GM12891 (cell line): ENCODE results near the gene CA12. TPM values are rescaled to one million over a fixed set of nuclear protein-coding genes. Genes with fewer than 3 reads are reported as not detected.
A peak's percentile ranks its signal among the peaks of the same experiment; 100 is the strongest.

Experiments used
- DNase-seq: peaks from one replicate; pipeline ENCODE4 v3.0.0; 2011; ENCODE audit warnings: low spot score; ENCODE audit not compliant: insufficient read length
- FAIRE-seq: peaks from 2 replicates; lab custom pipeline; 2011; peaks lifted over from hg19 to GRCh38; lab: Jason Lieb, UNC
- PAX5 ChIP-seq: IDR thresholded peaks from 2 replicates; pipeline ENCODE4 v1.6.1; 2011; ENCODE audit warnings: low read length, moderate library complexity, mild to moderate bottlenecking; ENCODE audit not compliant: insufficient read depth, severe bottlenecking
- POLR2A ChIP-seq: IDR thresholded peaks from 2 replicates; pipeline ENCODE4 v1.6.1; 2011; ENCODE audit warnings: low read depth, low read length, control low read depth
- POLR2AphosphoS5 ChIP-seq: IDR thresholded peaks from 2 replicates; pipeline ENCODE4 v1.6.1; 2011; ENCODE audit warnings: low read depth, low read length, control low read depth
- POU2F2 ChIP-seq: IDR thresholded peaks from 2 replicates; pipeline ENCODE4 v1.6.1; 2011; ENCODE audit warnings: low read depth, mild to moderate bottlenecking, control low read depth, low read length, moderate library complexity
- SPI1 ChIP-seq: IDR thresholded peaks from 2 replicates; pipeline ENCODE4 v1.6.1; 2011; ENCODE audit warnings: low read depth, low read length, control low read depth
- TAF1 ChIP-seq: IDR thresholded peaks from 2 replicates; pipeline ENCODE4 v1.6.1; 2011; ENCODE audit warnings: low read depth, low read length, control low read depth
- polyA plus RNA-seq: library from polyadenylated mRNA; unstranded; fragments of >200 nt; gene quantifications from one replicate; pipeline ENCODE4 v1.2.1, GENCODE V29; 2012; ENCODE audit warnings: low read depth, missing spikeins, inconsistent platforms; ENCODE audit not compliant: missing spikeins

CA12 gene
- polyA plus RNA-seq: not detected

DNA sequence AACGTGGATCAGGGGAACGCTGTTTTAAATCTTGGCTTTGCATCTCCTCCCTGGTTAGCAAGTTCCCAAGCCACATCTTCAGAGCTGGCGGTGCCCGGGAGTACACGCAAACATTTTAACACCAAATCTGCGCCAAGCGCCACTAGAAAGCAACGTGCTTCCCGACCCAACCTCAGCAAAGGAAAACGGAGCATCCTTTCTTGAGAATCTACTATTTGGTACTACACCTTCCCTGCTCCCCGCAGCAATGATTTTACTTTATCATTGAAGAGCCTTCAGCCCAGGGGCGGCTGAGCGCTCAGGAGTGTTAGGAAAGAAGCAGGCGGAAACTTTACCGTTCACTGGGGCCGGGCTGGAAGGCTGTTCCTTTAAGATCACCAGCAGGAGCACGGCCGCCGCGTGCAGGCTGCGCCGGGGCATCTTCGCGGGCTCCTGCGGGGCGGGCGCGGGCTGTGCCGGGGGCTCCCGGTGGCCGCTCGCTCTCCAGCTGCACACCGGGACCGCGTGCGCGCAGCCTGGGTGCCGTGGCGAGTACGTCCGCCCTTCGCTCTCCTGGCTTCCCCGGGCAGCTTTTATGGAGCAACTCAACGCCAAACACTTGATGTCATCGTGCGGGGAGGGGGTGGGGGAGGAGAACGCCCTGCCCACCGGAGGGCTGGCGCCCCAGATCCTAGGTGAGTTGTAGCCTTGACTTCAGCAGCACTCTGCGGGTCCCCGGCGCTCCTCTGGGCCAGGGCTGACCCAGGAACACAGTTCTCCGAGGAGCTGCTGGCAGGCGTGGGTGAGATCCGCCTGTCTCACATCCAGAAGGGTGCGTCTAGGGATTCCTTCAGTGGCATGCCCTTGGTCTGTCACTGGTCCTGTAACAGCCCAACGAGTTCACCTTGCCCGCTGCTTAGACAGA, at the start of gene CA12:
Gene CA12 (minus strand): TSS at position 546 of the 904 bp plus-strand sequence. CDS start 126 bp downstream, at position 420.
- peak; percentile 72 for FAIRE-seq
- DNase-seq: no peak
- TF ChIP-seq PAX5 (no peak), TAF1 (no peak), POLR2A (no peak), POLR2AphosphoS5 (no peak), POU2F2 (no peak), SPI1 (no peak)

DNA sequence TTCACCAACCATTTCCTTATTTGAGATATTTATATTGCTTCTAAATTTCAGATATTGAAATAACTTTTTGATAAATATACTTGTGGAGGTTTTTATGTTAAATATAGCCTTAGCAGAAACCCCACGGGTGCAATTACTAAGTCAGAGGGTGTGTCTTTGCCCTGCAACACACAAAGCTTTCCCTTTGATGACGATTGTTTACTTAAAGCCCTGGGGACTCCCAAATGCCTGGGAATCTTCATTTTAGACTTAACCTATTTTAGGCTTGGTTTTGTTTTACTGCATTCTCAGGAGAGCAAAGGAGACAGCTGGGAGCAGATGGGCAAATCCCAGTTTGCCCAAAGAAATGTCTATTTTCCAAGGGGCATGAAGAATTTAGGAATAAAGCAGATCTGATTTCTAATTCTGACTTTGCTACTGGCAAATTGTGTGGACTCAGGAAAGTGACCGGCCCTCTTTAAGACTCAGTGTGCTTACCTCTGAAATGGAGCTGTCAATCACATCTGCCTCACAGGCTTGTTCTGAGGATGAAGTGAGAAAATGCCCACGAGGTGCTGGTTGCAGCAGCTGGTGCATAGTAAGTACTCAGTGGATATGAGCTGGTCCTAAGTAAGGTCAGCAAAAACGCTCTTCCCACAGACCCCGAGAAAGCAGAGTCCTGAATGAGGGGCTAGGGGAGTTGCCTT, 49.3 kb upstream of the CA12 start:
- DNase-seq (no peak), FAIRE-seq (no peak)
- TF ChIP-seq PAX5 (no peak), TAF1 (no peak), POU2F2 (no peak), POLR2AphosphoS5 (no peak), POLR2A (no peak), SPI1 (no peak)

DNA sequence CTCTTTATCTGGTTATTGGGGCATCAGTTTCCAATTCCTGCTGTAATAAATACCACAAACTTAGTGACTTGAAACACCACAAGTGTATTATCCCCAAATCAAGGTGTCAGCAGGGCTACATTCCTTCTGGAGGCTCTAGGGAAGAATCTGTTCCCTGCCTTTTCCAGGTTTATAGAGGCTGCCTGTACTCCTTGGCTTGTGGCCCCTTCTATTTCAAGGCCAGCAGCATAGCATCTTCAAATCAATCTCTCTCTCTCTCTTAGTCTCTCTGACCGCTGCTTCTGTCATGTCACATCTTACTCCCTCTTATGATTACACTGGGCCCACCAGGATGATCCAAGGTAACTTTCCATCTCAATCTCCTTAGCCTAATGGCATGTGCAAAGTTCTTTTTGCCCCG, 44.9 kb upstream of the CA12 start:
- DNase-seq: no peak
- FAIRE-seq: no peak
- TF ChIP-seq TAF1 (no peak), POLR2AphosphoS5 (no peak), POU2F2 (no peak), POLR2A (no peak), SPI1 (no peak), PAX5 (no peak)

DNA sequence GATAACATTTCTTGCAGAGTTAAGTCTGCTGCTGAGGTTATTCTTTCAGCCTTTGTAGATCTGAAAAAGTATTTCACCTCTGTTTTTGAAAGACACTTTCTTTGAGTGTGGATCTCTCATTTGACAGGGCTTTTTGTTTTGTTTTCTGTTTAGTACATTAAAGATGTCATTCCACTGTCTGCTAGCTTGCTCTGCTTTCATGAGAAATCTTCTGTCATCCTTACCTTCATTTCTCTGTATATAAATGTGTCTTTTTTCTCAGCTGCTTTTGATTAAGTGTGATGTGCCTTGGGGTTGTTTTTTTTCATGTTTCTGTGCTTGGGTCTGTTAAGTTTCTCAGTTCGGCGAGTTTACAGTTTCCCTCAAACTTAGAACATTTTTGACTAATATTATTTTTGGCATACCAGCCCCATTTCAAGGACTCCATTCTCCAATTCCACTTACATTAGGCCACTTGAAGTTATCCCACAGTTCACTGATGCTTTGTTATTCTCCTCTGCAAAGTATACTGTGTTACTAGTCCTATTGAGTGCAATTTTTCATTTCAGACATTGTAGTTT, 43.9 kb upstream of the CA12 start:
- no peak for DNase-seq
- no peak for TF ChIP-seq TAF1
- no peak for TF ChIP-seq SPI1
- no peak for TF ChIP-seq POU2F2
- no peak for TF ChIP-seq POLR2A
- TF ChIP-seq POLR2AphosphoS5: no peak
- no peak for TF ChIP-seq PAX5
- FAIRE-seq: no peak

DNA sequence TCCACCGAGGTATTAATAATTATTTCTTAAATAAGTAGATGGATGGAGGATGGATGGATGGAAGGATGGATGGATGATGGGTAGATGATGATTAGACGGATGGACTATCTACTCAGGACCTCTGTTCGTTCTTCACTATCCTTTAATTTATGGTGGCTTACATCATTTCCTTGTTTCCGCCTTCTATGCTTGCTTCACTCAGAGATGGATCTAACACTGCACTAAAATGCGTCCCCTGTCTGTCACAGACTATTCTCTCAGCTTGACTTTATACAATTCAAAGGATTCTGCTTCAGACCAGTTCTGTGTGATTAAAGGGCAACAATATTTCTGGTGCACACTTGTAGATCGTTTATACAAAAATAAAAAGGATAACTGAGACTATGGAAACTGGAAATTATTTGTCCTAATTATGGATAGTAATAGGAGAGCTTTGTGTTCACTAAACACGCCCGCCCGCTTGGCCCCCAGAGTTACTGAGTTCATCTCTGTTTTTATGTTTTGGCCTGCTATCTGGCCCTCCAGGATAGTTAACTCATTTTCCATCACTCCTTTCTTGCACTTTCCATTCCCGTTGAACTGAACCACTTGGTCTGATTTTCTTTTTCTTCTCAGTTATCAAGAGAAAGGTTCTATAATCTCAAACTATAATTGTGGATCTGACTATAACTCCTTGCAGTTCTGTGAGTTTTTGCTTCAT, 41.4 kb upstream of the CA12 start:
- no peak for DNase-seq
- FAIRE-seq: no peak
- TF ChIP-seq TAF1 (no peak), SPI1 (no peak), POLR2AphosphoS5 (no peak), POLR2A (no peak), POU2F2 (no peak), PAX5 (no peak)

DNA sequence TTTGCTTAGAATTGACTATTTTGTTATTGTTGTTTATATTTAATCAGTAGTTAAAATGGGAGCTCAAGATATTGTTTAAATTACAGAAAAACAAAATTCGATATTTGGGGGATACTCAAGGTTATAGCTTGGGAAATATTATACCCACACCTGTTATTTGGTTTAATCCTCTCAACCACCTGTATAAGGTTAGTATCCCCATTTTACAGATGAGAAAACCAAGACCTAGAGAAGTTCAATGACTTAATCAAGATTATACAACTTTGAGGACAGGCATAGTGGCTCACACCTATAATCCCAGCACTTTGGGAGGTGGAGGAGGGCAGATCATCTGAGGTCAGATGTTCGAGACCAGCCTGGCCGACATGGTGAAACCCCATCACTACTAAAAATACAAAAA, 39.8 kb upstream of the CA12 start:
- DNase-seq (no peak), FAIRE-seq (no peak)
- no peak for TF ChIP-seq POU2F2
- TF ChIP-seq TAF1: no peak
- no peak for TF ChIP-seq POLR2AphosphoS5
- TF ChIP-seq PAX5: no peak
- no peak for TF ChIP-seq POLR2A
- TF ChIP-seq SPI1: no peak

DNA sequence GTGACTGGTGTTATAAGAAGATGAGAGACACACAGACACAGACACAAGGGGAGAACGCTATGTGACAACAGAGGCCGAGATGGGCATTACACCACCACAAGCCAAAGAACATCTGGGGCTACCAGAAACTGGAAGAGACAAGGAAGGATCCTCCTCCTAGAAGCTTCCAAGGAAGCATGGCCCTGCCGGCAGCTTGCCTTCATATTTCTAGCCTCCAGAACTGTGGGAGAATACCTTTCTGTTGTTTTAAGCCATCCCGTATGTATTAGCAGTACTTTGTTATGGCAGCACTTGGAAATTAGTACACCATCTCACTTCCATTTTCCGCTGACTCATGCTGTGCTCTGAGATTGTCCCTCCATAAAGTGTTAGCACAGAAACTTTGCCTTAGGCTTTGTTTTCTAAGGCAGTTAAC, 38.7 kb upstream of the CA12 start:
- TF ChIP-seq POLR2AphosphoS5 (no peak), SPI1 (no peak), TAF1 (no peak), POU2F2 (no peak), PAX5 (no peak), POLR2A (no peak)
- DNase-seq (no peak), FAIRE-seq (peak; percentile 43)

DNA sequence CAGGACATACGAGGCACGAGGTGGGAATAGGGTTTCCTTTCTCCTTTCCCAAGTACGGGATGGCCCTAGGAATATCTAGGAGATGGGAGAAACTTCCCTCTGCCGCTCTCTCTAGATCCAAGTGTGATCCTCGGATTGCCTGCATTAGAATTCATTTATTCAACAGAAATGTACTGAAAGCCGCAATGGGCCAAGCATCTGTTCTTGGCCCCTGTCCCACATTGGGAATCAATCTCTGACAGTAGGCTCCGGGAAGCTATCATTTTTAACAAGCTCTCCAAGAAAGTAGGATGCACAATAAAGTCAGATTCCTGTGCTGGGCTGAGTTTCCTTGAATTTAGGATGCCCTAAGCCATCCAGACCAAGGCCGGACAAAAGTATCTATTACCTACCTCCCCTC, 37.2 kb upstream of the CA12 start:
- no peak for DNase-seq
- FAIRE-seq: no peak
- TF ChIP-seq POLR2A (no peak), POLR2AphosphoS5 (no peak), TAF1 (no peak), SPI1 (no peak), POU2F2 (no peak), PAX5 (no peak)
